ENCODE data around the gene ILK.

Gene ILK

DNA sequence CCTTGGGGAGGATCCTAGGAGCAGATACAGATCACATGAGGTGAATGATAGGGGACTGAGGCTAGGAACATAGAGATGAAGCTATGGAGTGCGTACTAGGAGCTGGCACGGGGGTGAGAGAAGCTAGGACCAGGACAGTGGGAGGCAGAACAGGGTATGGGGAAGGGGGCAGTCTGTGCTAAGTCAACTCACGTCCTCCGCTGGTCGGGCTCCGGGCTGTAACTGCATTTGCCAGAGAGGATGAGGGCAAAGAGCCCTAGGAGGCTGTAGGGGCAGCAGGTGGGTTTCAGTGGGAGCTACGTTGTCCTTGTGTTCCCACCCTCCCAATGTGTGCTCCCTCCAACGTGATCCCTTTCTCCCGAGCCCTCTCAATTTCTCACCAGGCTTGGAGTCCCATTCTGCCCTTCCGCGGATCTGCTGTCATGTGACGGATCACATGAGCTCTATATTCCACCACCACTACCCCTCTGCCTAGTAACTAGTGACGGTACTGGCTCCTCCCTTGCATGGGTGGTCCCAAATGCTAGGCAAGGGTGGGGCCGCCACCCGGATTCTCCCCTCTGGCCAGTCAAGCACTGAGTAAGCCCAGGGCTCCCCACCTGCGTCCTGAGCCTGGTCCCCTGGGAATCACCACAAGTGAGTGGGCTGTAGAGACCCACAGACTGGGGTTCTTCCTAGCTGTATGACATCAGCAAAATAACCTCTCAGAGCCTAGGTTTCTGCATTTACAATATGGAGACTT is 15.6 kb downstream of the ILK start, which contains the start of gene TPP1:
TSS of gene TPP1 (minus strand) at position 419 of the 742 bp plus-strand sequence. CDS start at position 397, 22 bp downstream.
- no peaks in the 10 kb centered on the region for H4K20me1 ChIP-seq (ENCODE audit: low read depth, low read length)
- no peaks in the 10 kb centered on the region for H3K9me3 ChIP-seq (ENCODE audit: insufficient read depth, low read length)
- H3K9me2 ChIP-seq (replicated peaks; ENCODE audit: insufficient read depth, low read length) = no peaks in the 10 kb centered on the region
- peak within 1 kb of the TSS; percentile 84 for H3K4me2 ChIP-seq (ENCODE audit: low read depth, low read length, poor library complexity, severe bottlenecking)
- H2AFZ ChIP-seq (ENCODE audit: low read depth, low read length, severe bottlenecking) = peak within 1 kb of the TSS; percentile 65
- no peaks in the 10 kb centered on the region for H3F3A ChIP-seq (ENCODE audit: insufficient read depth)
- peak within 1 kb of the TSS; percentile 77 for H3K4me3 ChIP-seq (ENCODE audit: insufficient read depth, low read length, poor library complexity, severe bottlenecking)
- H3K27ac ChIP-seq (ENCODE audit: low read depth, low read length) = no peak within 1 kb of the TSS
- no peak for TF ChIP-seq EZH2phosphoT487 (conservative IDR thresholded peaks at IDR 0.05; ENCODE audit: low read length)
- TF ChIP-seq, protein P1, sequence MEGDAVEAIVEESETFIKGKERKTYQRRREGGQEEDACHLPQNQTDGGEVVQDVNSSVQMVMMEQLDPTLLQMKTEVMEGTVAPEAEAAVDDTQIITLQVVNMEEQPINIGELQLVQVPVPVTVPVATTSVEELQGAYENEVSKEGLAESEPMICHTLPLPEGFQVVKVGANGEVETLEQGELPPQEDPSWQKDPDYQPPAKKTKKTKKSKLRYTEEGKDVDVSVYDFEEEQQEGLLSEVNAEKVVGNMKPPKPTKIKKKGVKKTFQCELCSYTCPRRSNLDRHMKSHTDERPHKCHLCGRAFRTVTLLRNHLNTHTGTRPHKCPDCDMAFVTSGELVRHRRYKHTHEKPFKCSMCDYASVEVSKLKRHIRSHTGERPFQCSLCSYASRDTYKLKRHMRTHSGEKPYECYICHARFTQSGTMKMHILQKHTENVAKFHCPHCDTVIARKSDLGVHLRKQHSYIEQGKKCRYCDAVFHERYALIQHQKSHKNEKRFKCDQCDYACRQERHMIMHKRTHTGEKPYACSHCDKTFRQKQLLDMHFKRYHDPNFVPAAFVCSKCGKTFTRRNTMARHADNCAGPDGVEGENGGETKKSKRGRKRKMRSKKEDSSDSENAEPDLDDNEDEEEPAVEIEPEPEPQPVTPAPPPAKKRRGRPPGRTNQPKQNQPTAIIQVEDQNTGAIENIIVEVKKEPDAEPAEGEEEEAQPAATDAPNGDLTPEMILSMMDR (IDR thresholded peaks at IDR 0.05; ENCODE audit: insufficient read depth, low read length, poor library complexity, severe bottlenecking) = no peak
- peaks cover 9% of the 10 kb centered on the region; the same call in 1 of the 2 replicates for H3K79me2 ChIP-seq (ENCODE audit: insufficient read depth, low read length)
- no peaks in the 10 kb centered on the region for H3K27me3 ChIP-seq (ENCODE audit: low read length)
- no peaks in the 10 kb centered on the region for H3K36me3 ChIP-seq (ENCODE audit: low read length)
- H3K9ac ChIP-seq (ENCODE audit: low read length) = peak within 1 kb of the TSS; percentile 74

DNA sequence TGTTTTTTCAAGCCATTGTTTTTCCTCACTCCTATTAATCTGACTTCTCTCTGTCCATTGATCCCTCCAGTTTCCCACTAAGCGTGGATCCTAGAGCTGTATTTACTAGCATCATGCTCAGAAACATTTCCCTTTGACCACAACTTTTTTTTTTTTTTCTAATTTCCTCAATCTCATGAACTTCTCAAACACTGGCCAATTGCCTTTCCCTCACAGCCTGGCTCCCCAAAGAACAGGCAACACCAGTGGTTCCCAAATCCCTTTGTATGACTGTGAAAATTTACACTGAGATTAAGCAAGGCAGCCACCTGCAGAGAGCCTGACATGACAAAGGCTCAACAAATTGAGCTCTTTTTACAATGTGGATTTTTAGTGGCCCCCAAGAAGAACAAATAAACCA is 17.1 kb downstream of the ILK start:
- no peak overlapping the region for H3K4me2 ChIP-seq (ENCODE audit: low read depth, low read length, poor library complexity, severe bottlenecking)
- no peaks in the 10 kb centered on the region for H3K9me3 ChIP-seq (ENCODE audit: insufficient read depth, low read length)
- H3K79me2 ChIP-seq (ENCODE audit: insufficient read depth, low read length) = peaks cover 9% of the 10 kb centered on the region; the same call in 1 of the 2 replicates
- H3K27me3 ChIP-seq (ENCODE audit: low read length) = no peaks in the 10 kb centered on the region
- TF ChIP-seq, protein P1 (IDR thresholded peaks at IDR 0.05; ENCODE audit: insufficient read depth, low read length, poor library complexity, severe bottlenecking) = no peak
- no peak for TF ChIP-seq EZH2phosphoT487 (conservative IDR thresholded peaks at IDR 0.05; ENCODE audit: low read length)
- H3K27ac ChIP-seq (ENCODE audit: low read depth, low read length) = no peak overlapping the region
- no peaks in the 10 kb centered on the region for H4K20me1 ChIP-seq (ENCODE audit: low read depth, low read length)
- no peaks in the 10 kb centered on the region for H3F3A ChIP-seq (ENCODE audit: insufficient read depth)
- H3K9me2 ChIP-seq (replicated peaks; ENCODE audit: insufficient read depth, low read length) = no peaks in the 10 kb centered on the region
- H3K36me3 ChIP-seq (ENCODE audit: low read length) = no peaks in the 10 kb centered on the region
- H2AFZ ChIP-seq (ENCODE audit: low read depth, low read length, severe bottlenecking) = no peak overlapping the region
- H3K9ac ChIP-seq (ENCODE audit: low read length) = no peak overlapping the region
- H3K4me3 ChIP-seq (ENCODE audit: insufficient read depth, low read length, poor library complexity, severe bottlenecking) = no peak overlapping the region

DNA sequence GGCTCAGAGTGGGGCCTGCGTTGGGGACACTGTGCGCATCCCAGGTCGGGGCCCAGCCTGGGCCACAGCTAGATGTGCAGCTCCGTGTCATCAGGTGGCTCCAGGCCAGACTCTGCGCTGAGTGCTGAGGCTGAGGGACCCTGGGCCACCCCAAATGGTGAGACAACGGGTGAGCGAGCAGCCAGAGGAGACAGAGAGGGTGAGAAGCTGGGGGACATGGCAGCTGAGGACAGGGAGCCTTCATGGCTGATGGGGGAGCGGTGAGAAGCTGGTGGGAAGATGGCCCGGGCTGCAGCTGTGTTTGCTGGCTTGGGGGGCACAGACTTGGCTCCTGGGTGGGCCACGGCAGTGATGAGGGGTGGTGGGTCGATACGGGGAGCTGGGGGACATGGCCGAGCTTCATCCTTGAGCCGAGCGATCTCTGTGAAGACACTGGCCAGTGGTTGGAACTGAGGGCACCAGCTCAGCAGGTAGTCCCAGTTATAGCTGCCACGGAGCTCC is 18.2 kb downstream of the ILK start:
- no peaks in the 10 kb centered on the region for H3K9me2 ChIP-seq (replicated peaks; ENCODE audit: insufficient read depth, low read length)
- H4K20me1 ChIP-seq (ENCODE audit: low read depth, low read length) = no peaks in the 10 kb centered on the region
- no peaks in the 10 kb centered on the region for H3K27me3 ChIP-seq (ENCODE audit: low read length)
- no peak overlapping the region for H3K4me3 ChIP-seq (ENCODE audit: insufficient read depth, low read length, poor library complexity, severe bottlenecking)
- no peak overlapping the region for H3K4me2 ChIP-seq (ENCODE audit: low read depth, low read length, poor library complexity, severe bottlenecking)
- H3K9me3 ChIP-seq (ENCODE audit: insufficient read depth, low read length) = no peaks in the 10 kb centered on the region
- H3K36me3 ChIP-seq (ENCODE audit: low read length) = no peaks in the 10 kb centered on the region
- H3K9ac ChIP-seq (ENCODE audit: low read length) = no peak overlapping the region
- no peak overlapping the region for H2AFZ ChIP-seq (ENCODE audit: low read depth, low read length, severe bottlenecking)
- no peaks in the 10 kb centered on the region for H3F3A ChIP-seq (ENCODE audit: insufficient read depth)
- no peak overlapping the region for H3K27ac ChIP-seq (ENCODE audit: low read depth, low read length)
- TF ChIP-seq, protein P1 (IDR thresholded peaks at IDR 0.05; ENCODE audit: insufficient read depth, low read length, poor library complexity, severe bottlenecking) = no peak
- TF ChIP-seq EZH2phosphoT487 (conservative IDR thresholded peaks at IDR 0.05; ENCODE audit: low read length) = no peak
- peaks cover 9% of the 10 kb centered on the region; the same call in 1 of the 2 replicates for H3K79me2 ChIP-seq (ENCODE audit: insufficient read depth, low read length)
